ENCODE results near the gene JAML. TPM values are rescaled to one million over a fixed set of nuclear protein-coding genes. Genes with fewer than 3 reads are reported as not detected.

Gene JAML
- total RNA-seq, 6 donors from 2014 or later: 33.0 to 105 (median 49.5) TPM

GRCh38 chr11:118221419-118221818 lies 3.4 kb downstream of the JAML start:
- no peaks in the 10 kb centered on the region for H3K9me3 ChIP-seq
- no peak for TF ChIP-seq EP300 (IDR thresholded peaks at IDR 0.05)
- TF ChIP-seq POLR2A (IDR thresholded peaks at IDR 0.05): no peak
- no peak for TF ChIP-seq POLR2AphosphoS5 (IDR thresholded peaks at IDR 0.05)
- TF ChIP-seq, protein P1, sequence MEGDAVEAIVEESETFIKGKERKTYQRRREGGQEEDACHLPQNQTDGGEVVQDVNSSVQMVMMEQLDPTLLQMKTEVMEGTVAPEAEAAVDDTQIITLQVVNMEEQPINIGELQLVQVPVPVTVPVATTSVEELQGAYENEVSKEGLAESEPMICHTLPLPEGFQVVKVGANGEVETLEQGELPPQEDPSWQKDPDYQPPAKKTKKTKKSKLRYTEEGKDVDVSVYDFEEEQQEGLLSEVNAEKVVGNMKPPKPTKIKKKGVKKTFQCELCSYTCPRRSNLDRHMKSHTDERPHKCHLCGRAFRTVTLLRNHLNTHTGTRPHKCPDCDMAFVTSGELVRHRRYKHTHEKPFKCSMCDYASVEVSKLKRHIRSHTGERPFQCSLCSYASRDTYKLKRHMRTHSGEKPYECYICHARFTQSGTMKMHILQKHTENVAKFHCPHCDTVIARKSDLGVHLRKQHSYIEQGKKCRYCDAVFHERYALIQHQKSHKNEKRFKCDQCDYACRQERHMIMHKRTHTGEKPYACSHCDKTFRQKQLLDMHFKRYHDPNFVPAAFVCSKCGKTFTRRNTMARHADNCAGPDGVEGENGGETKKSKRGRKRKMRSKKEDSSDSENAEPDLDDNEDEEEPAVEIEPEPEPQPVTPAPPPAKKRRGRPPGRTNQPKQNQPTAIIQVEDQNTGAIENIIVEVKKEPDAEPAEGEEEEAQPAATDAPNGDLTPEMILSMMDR (IDR thresholded peaks at IDR 0.05): no peak
- ATAC-seq (ENCODE audit: low FRiP score in 2 of 2): no peak
- WGBS, 2 donors: 82 to 84% methylated on average over 5 of the region's 5 CpGs
- no peak for DNase-seq
- H3K4me3 ChIP-seq: no peak overlapping the region
- peaks cover 0 to 22% (median 10%) of the 10 kb centered on the region in 4 donors for H3K4me1 ChIP-seq
- peak overlapping the region in 1 of 4 donors; percentile 9 for H3K27ac ChIP-seq
- H3K36me3 ChIP-seq: no peaks in the 10 kb centered on the region
- no peaks in the 10 kb centered on the region for H3K27me3 ChIP-seq

- no peaks in the 10 kb centered on the region for H3K36me3 ChIP-seq
- no peak for TF ChIP-seq POLR2AphosphoS5 (IDR thresholded peaks at IDR 0.05)
- TF ChIP-seq, protein P1 (IDR thresholded peaks at IDR 0.05): no peak
- TF ChIP-seq EP300 (IDR thresholded peaks at IDR 0.05): no peak
- peak overlapping the region in 2 of 4 donors; percentile 43 to 58 for H3K27ac ChIP-seq
- H3K4me3 ChIP-seq: no peak overlapping the region
- ATAC-seq (ENCODE audit: low FRiP score in 2 of 2): no peak
- peaks cover 0 to 33% (median 14%) of the 10 kb centered on the region in 4 donors for H3K4me1 ChIP-seq
- DNase-seq: no peak
- H3K27me3 ChIP-seq: no peaks in the 10 kb centered on the region
- no peaks in the 10 kb centered on the region for H3K9me3 ChIP-seq
- WGBS, 2 donors: 54 to 59% methylated on average over 1 of the region's 1 CpG
Observed at GRCh38 chr11:118219732-118220131, 5.1 kb downstream of the JAML start.

- H3K36me3 ChIP-seq: no peaks in the 10 kb centered on the region
- no peaks in the 10 kb centered on the region for H3K27me3 ChIP-seq
- H3K9me3 ChIP-seq: no peaks in the 10 kb centered on the region
- no peak for TF ChIP-seq POLR2AphosphoS5 (IDR thresholded peaks at IDR 0.05)
- TF ChIP-seq POLR2A (IDR thresholded peaks at IDR 0.05): no peak
- TF ChIP-seq, protein P1 (IDR thresholded peaks at IDR 0.05): no peak
- TF ChIP-seq EP300 (IDR thresholded peaks at IDR 0.05): no peak
- DNase-seq (no peak), ATAC-seq (ENCODE audit: low FRiP score in 2 of 2) (no peak)
- no peak overlapping the region for H3K4me3 ChIP-seq
- H3K4me1 ChIP-seq: peaks cover 0 to 36% (median 15%) of the 10 kb centered on the region in 4 donors
- peak overlapping the region in 1 of 4 donors; percentile 43 for H3K27ac ChIP-seq
Observed at GRCh38 chr11:118219244-118219643, 5.6 kb downstream of the JAML start.

GRCh38 chr11:118217575-118217974 lies 7.2 kb downstream of the JAML start:
- WGBS, 2 donors: 73 to 84% methylated on average over 3 of the region's 3 CpGs
- Histone ChIP-seq H3K9me3 (no peaks in the 10 kb centered on the region), H3K36me3 (no peaks in the 10 kb centered on the region), H3K4me3 (no peak overlapping the region), H3K27me3 (no peaks in the 10 kb centered on the region), H3K27ac (peak overlapping the region in 2 of 4 donors; percentile 28 to 71), H3K4me1 (peaks cover 4 to 49% (median 20%) of the 10 kb centered on the region in 4 donors)
- DNase-seq (no peak), ATAC-seq (ENCODE audit: low FRiP score in 2 of 2) (no peak)
- no peak for TF ChIP-seq POLR2A (IDR thresholded peaks at IDR 0.05)
- TF ChIP-seq POLR2AphosphoS5 (IDR thresholded peaks at IDR 0.05): no peak
- TF ChIP-seq, protein P1 (IDR thresholded peaks at IDR 0.05): no peak
- no peak for TF ChIP-seq EP300 (IDR thresholded peaks at IDR 0.05)
